ENCODE results near the gene GRID2IP.
A peak's percentile ranks its signal among the peaks of the same experiment; 100 is the strongest.
"Not testable (repeated sequence)": the region's sequence is repeated elsewhere in the genome, so short reads cannot be mapped to it uniquely, and the experiment has no call there.

Gene GRID2IP

DNA sequence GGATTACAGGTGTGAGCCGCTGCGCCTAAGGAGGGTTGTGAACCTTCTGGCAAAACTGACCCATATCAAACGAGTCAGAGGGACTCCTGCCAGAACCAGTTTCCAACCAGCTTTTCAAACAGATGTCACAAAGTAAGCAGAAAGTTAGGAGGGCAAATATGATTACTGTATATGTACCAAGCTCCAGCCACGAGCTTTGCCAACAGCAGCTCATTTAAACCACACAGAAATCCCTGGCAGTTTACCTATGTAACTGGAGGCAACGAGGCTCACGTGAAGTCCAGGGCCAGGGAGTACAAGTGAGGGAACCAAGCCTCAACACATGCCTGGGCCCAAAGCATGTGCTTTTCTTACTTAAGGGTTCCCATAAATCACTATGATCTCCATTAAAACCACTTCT lies 91.0 kb downstream of the GRID2IP start:
- no peak overlapping the region for H3K4me3 ChIP-seq (ENCODE audit: low read depth, low read length)
- peak; percentile 92 for DNase-seq (ENCODE audit: low read depth)
- TF ChIP-seq, protein P1, sequence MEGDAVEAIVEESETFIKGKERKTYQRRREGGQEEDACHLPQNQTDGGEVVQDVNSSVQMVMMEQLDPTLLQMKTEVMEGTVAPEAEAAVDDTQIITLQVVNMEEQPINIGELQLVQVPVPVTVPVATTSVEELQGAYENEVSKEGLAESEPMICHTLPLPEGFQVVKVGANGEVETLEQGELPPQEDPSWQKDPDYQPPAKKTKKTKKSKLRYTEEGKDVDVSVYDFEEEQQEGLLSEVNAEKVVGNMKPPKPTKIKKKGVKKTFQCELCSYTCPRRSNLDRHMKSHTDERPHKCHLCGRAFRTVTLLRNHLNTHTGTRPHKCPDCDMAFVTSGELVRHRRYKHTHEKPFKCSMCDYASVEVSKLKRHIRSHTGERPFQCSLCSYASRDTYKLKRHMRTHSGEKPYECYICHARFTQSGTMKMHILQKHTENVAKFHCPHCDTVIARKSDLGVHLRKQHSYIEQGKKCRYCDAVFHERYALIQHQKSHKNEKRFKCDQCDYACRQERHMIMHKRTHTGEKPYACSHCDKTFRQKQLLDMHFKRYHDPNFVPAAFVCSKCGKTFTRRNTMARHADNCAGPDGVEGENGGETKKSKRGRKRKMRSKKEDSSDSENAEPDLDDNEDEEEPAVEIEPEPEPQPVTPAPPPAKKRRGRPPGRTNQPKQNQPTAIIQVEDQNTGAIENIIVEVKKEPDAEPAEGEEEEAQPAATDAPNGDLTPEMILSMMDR (IDR thresholded peaks at IDR 0.05; ENCODE audit: control insufficient read depth, extremely low read depth, insufficient read depth): no peak

GRCh38 chr7:6458676-6459075 lies 92.6 kb downstream of the GRID2IP start:
- not testable (repeated sequence) for DNase-seq (ENCODE audit: low read depth); H3K4me3 ChIP-seq (ENCODE audit: low read depth, low read length)

DNA sequence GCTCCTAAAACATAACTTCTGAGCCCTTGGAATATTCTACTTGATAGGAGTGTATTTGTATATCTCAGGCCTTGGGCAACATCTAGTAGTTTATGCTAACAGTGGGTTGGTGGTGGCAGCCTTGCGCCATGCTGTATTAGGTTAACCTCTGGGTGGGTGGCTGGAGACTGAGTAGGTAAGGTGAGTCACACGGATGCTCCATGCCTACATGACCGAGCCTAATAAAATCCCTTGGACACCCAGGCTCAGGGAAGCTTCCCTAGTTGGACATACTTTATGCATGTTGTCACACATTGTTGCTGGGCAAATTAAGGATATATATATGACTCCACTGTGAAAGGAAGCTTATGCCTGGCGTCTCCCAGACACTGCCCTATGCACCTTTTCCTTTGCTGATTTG lies 97.5 kb downstream of the GRID2IP start:
- DNase-seq (ENCODE audit: low read depth): no peak
- H3K4me3 ChIP-seq (ENCODE audit: low read depth, low read length): no peak overlapping the region
- TF ChIP-seq, protein P1 (IDR thresholded peaks at IDR 0.05; ENCODE audit: control insufficient read depth, extremely low read depth, insufficient read depth): no peak

DNA sequence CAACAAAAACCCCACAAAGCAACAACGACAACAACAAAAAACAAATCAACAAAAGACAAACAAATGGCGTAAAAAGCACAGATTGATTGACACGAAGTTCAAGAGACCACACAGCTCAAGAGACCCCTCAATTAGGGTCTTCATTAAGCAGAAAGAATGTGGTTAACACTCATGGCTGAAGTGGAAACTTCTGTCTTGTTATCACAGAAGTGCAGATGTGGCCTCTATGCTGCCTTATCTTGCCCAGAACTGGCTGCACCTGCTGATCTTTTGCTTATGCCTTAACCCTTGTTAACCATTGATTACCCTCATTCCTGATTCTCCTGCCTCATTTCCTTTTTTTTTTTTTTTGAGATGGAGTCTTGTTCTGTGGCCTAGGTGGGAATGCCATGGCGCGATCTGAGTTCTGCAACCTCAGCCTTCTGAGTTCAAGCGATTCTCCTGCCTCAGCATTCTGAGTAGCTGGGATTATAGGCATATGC lies 100.0 kb downstream of the GRID2IP start:
- TF ChIP-seq, protein P1 (IDR thresholded peaks at IDR 0.05; ENCODE audit: control insufficient read depth, extremely low read depth, insufficient read depth): no peak
- DNase-seq (ENCODE audit: low read depth): no peak
- no peak overlapping the region for H3K4me3 ChIP-seq (ENCODE audit: low read depth, low read length)

GRCh38 chr7:6450591-6450990 lies 100.7 kb downstream of the GRID2IP start:
- not testable (repeated sequence) for DNase-seq (ENCODE audit: low read depth); H3K4me3 ChIP-seq (ENCODE audit: low read depth, low read length)

- not testable (repeated sequence) for H3K4me3 ChIP-seq (ENCODE audit: low read depth, low read length); DNase-seq (ENCODE audit: low read depth)
Measured at GRCh38 chr7:6449884-6450283, 101.4 kb downstream of the GRID2IP start.

DNA sequence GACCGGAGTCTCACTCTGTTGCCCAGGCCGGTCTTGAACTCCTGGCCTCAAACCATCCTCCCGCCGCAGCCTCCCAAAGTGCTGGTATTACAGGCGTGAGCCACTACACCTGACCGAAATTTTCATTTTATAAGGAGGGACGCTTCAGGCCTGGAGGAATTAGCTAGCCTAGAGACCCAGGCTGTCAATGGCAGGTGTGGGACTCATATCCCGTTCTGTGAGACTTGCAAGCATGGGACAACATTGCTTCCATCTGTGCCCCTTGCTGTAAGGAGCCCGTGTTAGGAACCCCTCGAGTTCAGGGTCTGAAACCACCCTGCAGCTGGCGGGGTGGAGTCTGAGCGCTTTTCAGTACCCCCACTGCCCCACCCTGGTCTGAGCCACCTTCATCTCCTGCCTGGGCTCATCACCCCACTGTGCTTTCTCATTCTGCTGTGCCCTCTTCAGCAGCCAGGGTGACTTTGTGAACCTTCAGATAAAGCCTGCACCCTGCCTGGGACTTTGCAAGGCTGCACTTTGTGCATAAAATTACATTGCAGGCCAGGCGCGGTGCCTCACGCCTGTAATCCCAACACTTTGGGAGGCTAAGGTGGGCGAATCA lies 102.2 kb downstream of the GRID2IP start:
- DNase-seq (ENCODE audit: low read depth): no peak
- TF ChIP-seq, protein P1 (IDR thresholded peaks at IDR 0.05; ENCODE audit: control insufficient read depth, extremely low read depth, insufficient read depth): no peak
- H3K4me3 ChIP-seq (ENCODE audit: low read depth, low read length): peak overlapping the region; percentile 89

GRCh38 chr7:6447581-6448199 lies 103.6 kb downstream of the GRID2IP start, which contains the start of gene DAGLB:
DAGLB (minus strand) TSS chr7:6447954; CDS start chr7:6447842, 112 bp downstream.
- peak within 1 kb of the TSS; percentile 89 for H3K4me3 ChIP-seq (ENCODE audit: low read depth, low read length)
- TF ChIP-seq, protein P1 (IDR thresholded peaks at IDR 0.05; ENCODE audit: control insufficient read depth, extremely low read depth, insufficient read depth): no peak
- peak; percentile 70 for DNase-seq (ENCODE audit: low read depth)

Measured in LNCaP clone FGC (cell line).